Coronary artery (tissue), 2 donors: ENCODE data around the gene PREX1.

ENCODE experiments used
- DNase-seq: peaks from one replicate; pipeline ENCODE4 v3.0.0-alpha.2; 2017; ENCODE audit warnings: low spot score
- H3K27ac ChIP-seq, 2 donors: fragments of 200-600 bp; sonication (generic); one replicate each; pipeline ENCODE4 v1.5.1; 2016 to 2019
- H3K4me3 ChIP-seq: fragments of 200-600 bp; sonication (generic); 2 replicates; pipeline ENCODE4 v1.5.1; 2016; ENCODE audit warnings: mild to moderate bottlenecking, moderate library complexity
- TF ChIP-seq, protein P1 (sequence below): fragments of 200-600 bp; sonication (generic); IDR thresholded peaks from one replicate; pipeline ENCODE4 v1.5.1; 2019; ENCODE audit warnings: antibody characterized with exemption

The PREX1 gene

GRCh38 chr20:48585061-48585870 lies 242.5 kb downstream of the PREX1 start:
- TF ChIP-seq, protein P1, sequence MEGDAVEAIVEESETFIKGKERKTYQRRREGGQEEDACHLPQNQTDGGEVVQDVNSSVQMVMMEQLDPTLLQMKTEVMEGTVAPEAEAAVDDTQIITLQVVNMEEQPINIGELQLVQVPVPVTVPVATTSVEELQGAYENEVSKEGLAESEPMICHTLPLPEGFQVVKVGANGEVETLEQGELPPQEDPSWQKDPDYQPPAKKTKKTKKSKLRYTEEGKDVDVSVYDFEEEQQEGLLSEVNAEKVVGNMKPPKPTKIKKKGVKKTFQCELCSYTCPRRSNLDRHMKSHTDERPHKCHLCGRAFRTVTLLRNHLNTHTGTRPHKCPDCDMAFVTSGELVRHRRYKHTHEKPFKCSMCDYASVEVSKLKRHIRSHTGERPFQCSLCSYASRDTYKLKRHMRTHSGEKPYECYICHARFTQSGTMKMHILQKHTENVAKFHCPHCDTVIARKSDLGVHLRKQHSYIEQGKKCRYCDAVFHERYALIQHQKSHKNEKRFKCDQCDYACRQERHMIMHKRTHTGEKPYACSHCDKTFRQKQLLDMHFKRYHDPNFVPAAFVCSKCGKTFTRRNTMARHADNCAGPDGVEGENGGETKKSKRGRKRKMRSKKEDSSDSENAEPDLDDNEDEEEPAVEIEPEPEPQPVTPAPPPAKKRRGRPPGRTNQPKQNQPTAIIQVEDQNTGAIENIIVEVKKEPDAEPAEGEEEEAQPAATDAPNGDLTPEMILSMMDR: no peak
- Histone ChIP-seq H3K4me3 (no peak overlapping the region), H3K27ac (no peak overlapping the region)
- DNase-seq: no peak

GRCh38 chr20:48584391-48585060 lies 243.3 kb downstream of the PREX1 start:
- no peak for DNase-seq
- H3K4me3 ChIP-seq: no peak overlapping the region
- TF ChIP-seq, protein P1: no peak
- no peak overlapping the region for H3K27ac ChIP-seq

DNA sequence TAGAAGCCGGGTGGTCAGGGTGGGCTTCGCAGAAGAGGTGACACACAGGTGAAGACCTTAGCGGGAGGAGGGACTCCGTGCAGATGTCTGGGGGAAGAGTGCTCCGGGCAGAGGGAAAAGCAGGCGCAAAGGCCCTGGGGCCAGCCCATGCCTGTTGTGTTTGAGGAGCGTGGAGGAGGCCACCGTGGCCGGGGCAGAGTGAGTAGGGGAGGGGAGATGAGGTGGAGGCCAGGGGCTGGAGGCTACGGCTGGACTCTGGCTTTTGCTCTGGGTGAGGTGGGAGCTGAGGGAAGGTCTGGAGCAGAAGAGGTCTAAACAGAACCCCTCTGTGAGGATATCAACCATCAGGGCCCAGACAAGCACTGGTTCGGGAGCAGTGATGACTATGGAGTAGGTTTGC lies 244.0 kb downstream of the PREX1 start:
- H3K27ac ChIP-seq: no peak overlapping the region
- no peak for DNase-seq
- TF ChIP-seq, protein P1: no peak
- H3K4me3 ChIP-seq: no peak overlapping the region

DNA sequence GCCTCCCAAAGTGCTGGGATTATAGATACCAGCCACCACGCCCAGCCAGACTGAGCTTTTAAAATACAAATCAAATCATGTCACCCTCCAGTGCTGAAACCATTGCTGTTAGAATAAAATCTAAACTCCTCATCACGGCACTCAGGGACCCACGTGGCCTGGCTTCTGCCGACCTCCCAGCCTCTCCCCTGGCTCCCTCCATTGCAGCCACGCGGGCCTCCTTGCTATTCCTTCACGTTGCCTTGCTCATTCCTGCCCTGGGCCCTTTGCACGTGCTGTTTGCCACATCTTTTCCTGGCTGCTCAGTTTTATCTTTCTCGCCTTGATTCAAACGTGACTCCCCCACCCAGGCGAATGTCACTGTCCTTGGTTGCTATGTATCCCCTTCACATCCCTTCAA lies 244.6 kb downstream of the PREX1 start:
- Histone ChIP-seq H3K4me3 (no peak overlapping the region), H3K27ac (no peak overlapping the region)
- TF ChIP-seq, protein P1: no peak
- no peak for DNase-seq

- no peak overlapping the region for H3K4me3 ChIP-seq
- DNase-seq: no peak
- no peak overlapping the region for H3K27ac ChIP-seq
- TF ChIP-seq, protein P1: no peak
These were observed 245.2 kb downstream of the PREX1 start for GRCh38 chr20:48582673-48582985.

DNA sequence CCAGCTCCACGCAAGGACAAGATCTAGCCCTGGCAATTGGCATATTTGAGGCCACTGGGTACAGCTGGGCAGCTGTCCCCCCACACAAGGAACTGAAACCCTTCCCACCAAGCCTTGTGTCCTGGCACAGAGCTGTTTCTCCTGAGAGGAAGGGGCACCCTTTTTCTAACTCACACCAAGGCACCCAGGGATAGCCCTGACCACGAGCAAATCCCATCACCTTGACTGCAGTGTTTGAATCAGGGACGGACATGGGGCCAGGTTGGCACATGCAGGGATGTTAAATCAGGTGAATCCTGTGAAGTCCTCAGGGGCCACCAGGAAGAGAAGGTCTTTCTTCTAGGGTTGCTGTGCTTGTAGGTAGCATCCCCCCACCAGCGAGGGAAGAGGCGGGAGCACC lies 246.6 kb downstream of the PREX1 start:
- no peak overlapping the region for H3K27ac ChIP-seq
- TF ChIP-seq, protein P1: no peak
- H3K4me3 ChIP-seq: no peak overlapping the region
- DNase-seq: no peak
